HCT116 (cell line): Measurements from ENCODE around the gene SUGCT. TPM values are rescaled to one million over a fixed set of nuclear protein-coding genes. Genes with fewer than 3 reads are reported as not detected.

Experiments used
- ATAC-seq: fragments of 200-7000 bp; cut with Tn5 transposase; 2 replicates; pipeline ENCODE4 v1.9.1; 2020; ENCODE audit warnings: mild to moderate bottlenecking, moderate library complexity
- BruUV-seq: library from RNA; stranded (reverse); fragments of 400-500 nt; replicated peaks from 2 replicates; lab custom pipeline; 2021; lab: Mats Ljungman, UMichigan
- CTCF ChIA-PET: fragments of 300-600 bp; sonication (Branson Sonifier 250); formaldehyde crosslinking; loops from one replicate; lab custom pipeline; 2021; ENCODE audit warnings: antibody characterized with exemption; lab: Charles Lee
- POLR2A ChIA-PET: fragments of 300-600, 350-600 bp; sonication (Branson Sonifier 250); formaldehyde crosslinking; loops from one replicate; lab custom pipeline; 2021; ENCODE audit warnings: antibody characterized with exemption; lab: Charles Lee
- RAD21 ChIA-PET, 2 experiments: fragments of 300-600 bp; sonication (Branson Sonifier 250); formaldehyde crosslinking; loops; one replicate each; lab custom pipeline; 2023; ENCODE audit warnings: low total read pairs in 2 of 2; ENCODE audit not compliant: uncharacterized antibody in 2 of 2, unreplicated experiment in 2 of 2, low non-redundant PET in 1 of 2; lab: Charles Lee
- DNase-seq: peaks from one replicate; pipeline ENCODE4 v3.0.0-alpha.2; 2010; ENCODE audit warnings: low read depth, low spot score
- H2AFZ ChIP-seq: fragments of 200-600 bp; shearing (Covaris generic), sonication (generic); 2 replicates; pipeline ENCODE4 v1.6.1; 2017; ENCODE audit warnings: low read depth, mixed run types, mixed read lengths, antibody characterized with exemption, low read length; ENCODE audit not compliant: poor library complexity, severe bottlenecking
- H3K27ac ChIP-seq: 2 replicates; pipeline ENCODE4 v1.5.1; 2012; ENCODE audit warnings: low read depth, low read length
- H3K27me3 ChIP-seq: fragments of 200-600 bp; sonication (generic); 2 replicates; pipeline ENCODE4 v1.6.1; 2016; ENCODE audit warnings: mixed run types, low read length, mixed read lengths; ENCODE audit not compliant: insufficient read depth
- H3K36me3 ChIP-seq, 2 experiments: fragments of 200-500 bp in 1 of 2; fragments of 200-600 bp in 1 of 2; sonication (Bioruptor generic) in 1 of 2; sonication (generic) in 1 of 2; 2 replicates each; pipeline versions ENCODE4 v1.5.1 to v1.6.1; 2014 to 2016; ENCODE audit warnings: low read length in 2 of 2, inconsistent platforms in 1 of 2, mixed read lengths in 1 of 2, mixed run types in 1 of 2; ENCODE audit not compliant: insufficient read depth in 2 of 2, control insufficient read depth in 1 of 2
- H3K4me1 ChIP-seq, 2 experiments: fragments of 200-600 bp in 1 of 2; sonication (generic) in 1 of 2; 2 replicates each; pipeline versions ENCODE4 v1.5.1 to v1.6.1; 2012 to 2017; ENCODE audit warnings: low read length in 2 of 2, inconsistent platforms in 1 of 2, mild to moderate bottlenecking in 1 of 2, mixed read lengths in 1 of 2, mixed run types in 1 of 2, moderate library complexity in 1 of 2; ENCODE audit not compliant: insufficient read depth in 2 of 2, control insufficient read depth in 1 of 2
- H3K4me2 ChIP-seq: fragments of 200-600 bp; sonication (generic); 2 replicates; pipeline ENCODE4 v1.6.1; 2017; ENCODE audit warnings: mixed run types, low read length, mixed read lengths
- H3K4me3 ChIP-seq, 2 experiments: fragments of 200-600 bp in 1 of 2; sonication (generic) in 1 of 2; replicated peaks in 1 of 2; 2 replicates each; pipeline ENCODE4 v1.5.1; 2011 to 2016; ENCODE audit warnings: low read length in 2 of 2, control low read depth in 1 of 2, low read depth in 1 of 2, mild to moderate bottlenecking in 1 of 2, mixed read lengths in 1 of 2, mixed run types in 1 of 2
- H3K79me2 ChIP-seq: fragments of 200-600 bp; sonication (generic); 2 replicates; pipeline ENCODE4 v1.6.1; 2017; ENCODE audit warnings: mild to moderate bottlenecking, mixed run types, low read length, moderate library complexity, mixed read lengths; ENCODE audit not compliant: insufficient read depth
- H3K9ac ChIP-seq: fragments of 200-600 bp; sonication (generic); 2 replicates; pipeline ENCODE4 v1.6.1; 2016; ENCODE audit warnings: low read length, mixed read lengths
- H3K9me2 ChIP-seq: fragments of 200-600 bp; sonication (generic), shearing (Covaris generic); 2 replicates; pipeline ENCODE4 v1.6.1; 2017; ENCODE audit warnings: mixed run types, mild to moderate bottlenecking, moderate library complexity; ENCODE audit not compliant: insufficient read depth
- H3K9me3 ChIP-seq, 2 experiments: fragments of 200-500 bp in 1 of 2; fragments of 200-600 bp in 1 of 2; sonication (Bioruptor generic) in 1 of 2; sonication (generic) in 1 of 2; 2 replicates each; pipeline ENCODE4 v1.6.1; 2014 to 2017; ENCODE audit warnings: low read length in 2 of 2, mixed read lengths in 2 of 2, inconsistent platforms in 1 of 2, low read depth in 1 of 2, mild to moderate bottlenecking in 1 of 2, mixed run types in 1 of 2, moderate library complexity in 1 of 2; ENCODE audit not compliant: control insufficient read depth in 1 of 2, insufficient read depth in 1 of 2
- H4K20me1 ChIP-seq: fragments of 200-600 bp; sonication (generic), shearing (Covaris generic); 2 replicates; pipeline ENCODE4 v1.6.1; 2017; ENCODE audit warnings: mixed run types, mild to moderate bottlenecking, moderate library complexity; ENCODE audit not compliant: insufficient read depth
- EGR1 ChIP-seq: IDR thresholded peaks from 2 replicates; pipeline ENCODE4 v1.6.1; 2012; ENCODE audit warnings: low read depth
- EZH2 ChIP-seq: fragments of 200-600 bp; sonication (generic); IDR thresholded peaks from 2 replicates; pipeline ENCODE4 v1.6.1; 2017; ENCODE audit warnings: antibody characterized with exemption, mixed run types
- EZH2phosphoT487 ChIP-seq: fragments of 200-600 bp; IDR thresholded peaks from 2 replicates; pipeline ENCODE4 v1.6.1; 2018; ENCODE audit warnings: antibody characterized with exemption, borderline replicate concordance
- FOSL1 ChIP-seq: IDR thresholded peaks from 2 replicates; pipeline ENCODE4 v1.6.1; 2012; ENCODE audit warnings: low read depth
- JUND ChIP-seq: IDR thresholded peaks from 2 replicates; pipeline ENCODE4 v1.6.1; 2012
- MAX ChIP-seq: IDR thresholded peaks from 2 replicates; pipeline ENCODE4 v1.6.1; 2012
- POLR2AphosphoS5 ChIP-seq: IDR thresholded peaks from 2 replicates; pipeline ENCODE4 v1.6.1; 2011; ENCODE audit warnings: mild to moderate bottlenecking, low read depth, low read length, moderate library complexity
- RAD21 ChIP-seq: IDR thresholded peaks from 2 replicates; pipeline ENCODE4 v1.6.1; 2012; ENCODE audit warnings: low read depth, mild to moderate bottlenecking
- SIN3A ChIP-seq: IDR thresholded peaks from 2 replicates; pipeline ENCODE4 v1.6.1; 2012; ENCODE audit warnings: low read depth
- SP1 ChIP-seq: IDR thresholded peaks from 2 replicates; pipeline ENCODE4 v1.6.1; 2012; ENCODE audit warnings: low read depth
- TCF7L2 ChIP-seq: IDR thresholded peaks from 2 replicates; pipeline ENCODE4 v1.7.0; 2011; ENCODE audit warnings: borderline replicate concordance, inconsistent platforms; ENCODE audit not compliant: insufficient read depth, insufficient read length; ENCODE audit errors: extremely low read depth
- YY1 ChIP-seq: IDR thresholded peaks from 2 replicates; pipeline ENCODE4 v1.6.1; 2011; ENCODE audit warnings: low read length, low read depth, moderate library complexity, mild to moderate bottlenecking; ENCODE audit not compliant: insufficient replicate concordance; ENCODE audit errors: extremely low read depth
- ZFX ChIP-seq: fragments of 450-650 bp; IDR thresholded peaks from 2 replicates; pipeline ENCODE4 v1.6.1; 2017
- ZNF274 ChIP-seq: fragments of 200-500 bp; sonication (Bioruptor generic); IDR thresholded peaks from 2 replicates; pipeline ENCODE4 v1.6.1; 2014; ENCODE audit warnings: mild to moderate bottlenecking, low read depth, low read length, inconsistent platforms
- intact Hi-C: fragments of 100-400 bp; cut with micrococcal nuclease; formaldehyde crosslinking; loops from 2 replicates; pipeline ENCODE4 v1.10.0; 2022
- total RNA-seq: library from RNA; stranded (reverse); gene quantifications from one replicate; pipeline ENCODE4 v1.2.1, GENCODE V29; 2021; ENCODE audit not compliant: unreplicated experiment
- TF ChIP-seq, protein P1 (sequence below), 3 experiments: fragments of 200-600 bp in 1 of 3; sonication (generic) in 1 of 3; IDR thresholded peaks in 2 of 3; conservative IDR thresholded peaks in 1 of 3; 2 replicates each; pipeline ENCODE4 v1.5.1; 2012 to 2017; ENCODE audit warnings: low read depth in 2 of 3, low read length in 2 of 3, antibody characterized with exemption in 1 of 3, borderline replicate concordance in 1 of 3, control low read depth in 1 of 3, mild to moderate bottlenecking in 1 of 3, mixed read lengths in 1 of 3, mixed run types in 1 of 3, moderate library complexity in 1 of 3; ENCODE audit not compliant: insufficient read depth in 1 of 3

SUGCT gene
- total RNA-seq, 1 experiment from 2014 or later: 4.4 TPM

DNA sequence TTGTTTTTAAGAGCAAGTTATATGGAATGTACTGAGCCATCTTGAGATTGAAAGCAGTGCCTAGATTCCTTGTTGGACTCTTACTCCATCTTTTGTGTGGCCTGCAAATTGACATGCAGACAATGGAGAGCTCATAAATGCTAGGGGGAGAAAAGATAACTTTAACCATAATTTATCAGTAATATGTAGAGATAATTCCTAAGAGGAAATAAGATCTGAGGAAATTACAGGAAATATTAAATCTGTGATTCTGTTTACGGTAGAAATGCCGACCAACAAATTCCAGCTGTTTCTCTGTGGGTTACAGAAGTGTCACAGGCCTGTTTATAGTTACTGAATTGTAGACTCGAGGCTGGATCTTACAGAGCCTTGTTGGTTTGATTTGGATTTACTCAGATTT is 348.0 kb downstream of the SUGCT start:
- ATAC-seq: no peak
- intact Hi-C loops: no loop called here
- H4K20me1 ChIP-seq: no peaks in the 10 kb centered on the region
- H3K4me3 ChIP-seq: no peak overlapping the region
- H3K9ac ChIP-seq: no peak overlapping the region
- H3K4me2 ChIP-seq: no peak overlapping the region
- TF ChIP-seq TCF7L2 (no peak), ZFX (no peak), EGR1 (no peak), FOSL1 (no peak), EZH2 (no peak), RAD21 (no peak), MAX (no peak), EZH2phosphoT487 (no peak), ZNF274 (no peak), POLR2AphosphoS5 (no peak), SIN3A (no peak), JUND (no peak), YY1 (no peak), SP1 (no peak)
- TF ChIP-seq, protein P1, sequence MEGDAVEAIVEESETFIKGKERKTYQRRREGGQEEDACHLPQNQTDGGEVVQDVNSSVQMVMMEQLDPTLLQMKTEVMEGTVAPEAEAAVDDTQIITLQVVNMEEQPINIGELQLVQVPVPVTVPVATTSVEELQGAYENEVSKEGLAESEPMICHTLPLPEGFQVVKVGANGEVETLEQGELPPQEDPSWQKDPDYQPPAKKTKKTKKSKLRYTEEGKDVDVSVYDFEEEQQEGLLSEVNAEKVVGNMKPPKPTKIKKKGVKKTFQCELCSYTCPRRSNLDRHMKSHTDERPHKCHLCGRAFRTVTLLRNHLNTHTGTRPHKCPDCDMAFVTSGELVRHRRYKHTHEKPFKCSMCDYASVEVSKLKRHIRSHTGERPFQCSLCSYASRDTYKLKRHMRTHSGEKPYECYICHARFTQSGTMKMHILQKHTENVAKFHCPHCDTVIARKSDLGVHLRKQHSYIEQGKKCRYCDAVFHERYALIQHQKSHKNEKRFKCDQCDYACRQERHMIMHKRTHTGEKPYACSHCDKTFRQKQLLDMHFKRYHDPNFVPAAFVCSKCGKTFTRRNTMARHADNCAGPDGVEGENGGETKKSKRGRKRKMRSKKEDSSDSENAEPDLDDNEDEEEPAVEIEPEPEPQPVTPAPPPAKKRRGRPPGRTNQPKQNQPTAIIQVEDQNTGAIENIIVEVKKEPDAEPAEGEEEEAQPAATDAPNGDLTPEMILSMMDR (IDR thresholded peaks at IDR 0.05 in 2 of 3, conservative IDR thresholded peaks at IDR 0.05 in 1 of 3; ENCODE audit: borderline replicate concordance in 1 of 3, insufficient read depth in 1 of 3, low read depth in 2 of 3, low read length in 2 of 3): no peak
- no peaks in the 10 kb centered on the region for H3K9me3 ChIP-seq
- DNase-seq: no peak
- H3K27me3 ChIP-seq: no peaks in the 10 kb centered on the region
- ChIA-PET CTCF (no interaction called here), RAD21 (no interaction called here), POLR2A (no interaction called here)
- BruUV-seq: no TSS peak
- H3K36me3 ChIP-seq: no peaks in the 10 kb centered on the region
- no peak overlapping the region for H2AFZ ChIP-seq
- no peaks in the 10 kb centered on the region for H3K4me1 ChIP-seq
- no peaks in the 10 kb centered on the region for H3K79me2 ChIP-seq
- H3K27ac ChIP-seq: no peak overlapping the region
- H3K9me2 ChIP-seq: no peaks in the 10 kb centered on the region
